GM23338 (cell line): Measurements from ENCODE around the gene C3orf22. TPM values are rescaled to one million over a fixed set of nuclear protein-coding genes. Genes with fewer than 3 reads are reported as not detected.

Source experiments
- ATAC-seq: fragments of 200-7000 bp; cut with Tn5 transposase; 3 replicates; pipeline ENCODE4 v1.9.1; 2020
- DNase-seq: peaks from one replicate; pipeline ENCODE4 v3.0.0-alpha.2; 2015; ENCODE audit warnings: low spot score
- H2AFZ ChIP-seq: fragments of 200-600 bp; sonication (generic); 2 replicates; pipeline ENCODE4 v1.8.0; 2016; ENCODE audit warnings: antibody characterized with exemption, mild to moderate bottlenecking, moderate library complexity
- H3F3A ChIP-seq: fragments of 200-600 bp; sonication (generic); replicated peaks from 2 replicates; pipeline ENCODE4 v1.8.0; 2017; ENCODE audit warnings: antibody characterized with exemption, mixed run types, low read depth
- H3K27ac ChIP-seq: fragments of 200-600 bp; sonication (generic); 2 replicates; pipeline ENCODE4 v1.6.1; 2016; ENCODE audit warnings: low read depth
- H3K27me3 ChIP-seq: fragments of 200-600 bp; sonication (generic); 2 replicates; pipeline ENCODE4 v1.8.0; 2016; ENCODE audit warnings: mild to moderate bottlenecking, mixed run types, moderate library complexity; ENCODE audit not compliant: insufficient read depth
- H3K36me3 ChIP-seq: fragments of 200-600 bp; sonication (generic); 2 replicates; pipeline ENCODE4 v1.8.0; 2016; ENCODE audit warnings: mild to moderate bottlenecking; ENCODE audit not compliant: insufficient read depth
- H3K4me1 ChIP-seq: fragments of 200-600 bp; sonication (generic); 2 replicates; pipeline ENCODE4 v1.8.0; 2016; ENCODE audit warnings: mild to moderate bottlenecking, moderate library complexity; ENCODE audit not compliant: insufficient read depth
- H3K4me2 ChIP-seq: fragments of 200-600 bp; sonication (generic); 2 replicates; pipeline ENCODE4 v1.7.1; 2017; ENCODE audit warnings: mixed run types
- H3K4me3 ChIP-seq: fragments of 200-600 bp; sonication (generic); 2 replicates; pipeline ENCODE4 v1.6.1; 2016; ENCODE audit warnings: mixed run types
- H3K79me2 ChIP-seq: fragments of 200-600 bp; sonication (generic); replicated peaks from 2 replicates; pipeline ENCODE4 v1.8.0; 2017; ENCODE audit warnings: mild to moderate bottlenecking; ENCODE audit not compliant: insufficient read depth
- H3K9me2 ChIP-seq: fragments of 200-600 bp; sonication (generic); 2 replicates; pipeline ENCODE4 v1.8.0; 2017; ENCODE audit not compliant: insufficient read depth
- H4K20me1 ChIP-seq: fragments of 200-600 bp; sonication (generic); replicated peaks from 2 replicates; pipeline ENCODE4 v1.8.0; 2017; ENCODE audit warnings: mild to moderate bottlenecking; ENCODE audit not compliant: insufficient read depth
- H3K27ac Mint-ChIP-seq: 2 replicates; pipeline ENCODE4 v1.8.0; 2020; ENCODE audit warnings: inconsistent platforms, mild to moderate bottlenecking, moderate library complexity, mixed read lengths
- H3K27me3 Mint-ChIP-seq: 3 replicates; pipeline ENCODE4 v1.8.0; 2022; ENCODE audit warnings: low read depth, mild to moderate bottlenecking, moderate library complexity, mixed read lengths, inconsistent platforms; ENCODE audit not compliant: insufficient read depth, poor library complexity
- H3K36me3 Mint-ChIP-seq: 3 replicates; pipeline ENCODE4 v1.8.0; 2021; ENCODE audit warnings: low read depth, mild to moderate bottlenecking, inconsistent platforms, moderate library complexity, mixed read lengths
- H3K4me1 Mint-ChIP-seq: 3 replicates; pipeline ENCODE4 v1.8.0; 2020; ENCODE audit warnings: mild to moderate bottlenecking, inconsistent platforms, mixed read lengths
- H3K4me3 Mint-ChIP-seq: 3 replicates; pipeline ENCODE4 v1.8.0; 2021; ENCODE audit warnings: moderate library complexity, mild to moderate bottlenecking, inconsistent platforms, mixed read lengths
- H3K9me3 Mint-ChIP-seq: 3 replicates; pipeline ENCODE4 v1.8.0; 2020; ENCODE audit warnings: moderate library complexity, mild to moderate bottlenecking, inconsistent platforms, mixed read lengths
- CTCF ChIP-seq, 2 experiments: fragments of 200-600 bp in 1 of 2; sonication (generic) in 1 of 2; conservative IDR thresholded peaks; 2 replicates each; pipeline versions ENCODE4 v1.5.1 to v1.6.1; 2016 to 2017; ENCODE audit warnings: antibody characterized with exemption in 2 of 2, low read depth in 2 of 2, mild to moderate bottlenecking in 2 of 2, moderate library complexity in 1 of 2
- ETS1 ChIP-seq: IDR thresholded peaks from 2 replicates; pipeline ENCODE4 v1.6.1; 2016; ENCODE audit warnings: antibody characterized with exemption
- EZH2 ChIP-seq: fragments of 200-600 bp; sonication (generic); IDR thresholded peaks from one replicate; pipeline ENCODE4 v1.8.0; 2017; ENCODE audit warnings: antibody characterized with exemption, mild to moderate bottlenecking, low read depth; ENCODE audit not compliant: unreplicated experiment
- EZH2phosphoT487 ChIP-seq: fragments of 200-600 bp; sonication (generic); IDR thresholded peaks from one replicate; pipeline ENCODE4 v1.8.1; 2018; ENCODE audit warnings: antibody characterized with exemption; ENCODE audit not compliant: unreplicated experiment
- JUNB ChIP-seq: IDR thresholded peaks from one replicate; pipeline ENCODE4 v1.6.1; 2016; ENCODE audit warnings: antibody characterized with exemption; ENCODE audit not compliant: unreplicated experiment
- NANOG ChIP-seq: IDR thresholded peaks from 2 replicates; pipeline ENCODE4 v1.6.1; 2016; ENCODE audit warnings: antibody characterized with exemption, borderline replicate concordance
- POLR2AphosphoS5 ChIP-seq: IDR thresholded peaks from 2 replicates; pipeline ENCODE4 v1.6.1; 2016; ENCODE audit warnings: antibody characterized with exemption, low read depth
- STAT1 ChIP-seq: IDR thresholded peaks from one replicate; pipeline ENCODE4 v1.6.1; 2016; ENCODE audit warnings: antibody characterized with exemption; ENCODE audit not compliant: unreplicated experiment
- ZNF114 ChIP-seq: fragments of 250-450 bp; sonication (Bioruptor Pico); IDR thresholded peaks from 2 replicates; pipeline ENCODE4 v1.5.0; 2020; ENCODE audit warnings: mild to moderate bottlenecking, moderate library complexity
- ZNF331 ChIP-seq: fragments of 250-450 bp; sonication (Bioruptor Pico); IDR thresholded peaks from 2 replicates; pipeline ENCODE4 v1.5.0; 2020; ENCODE audit warnings: low read depth, mild to moderate bottlenecking, moderate library complexity
- polyA plus RNA-seq: library from polyadenylated mRNA; unstranded; fragments of >200 nt; fragmentation: Nextera tagmentation; extraction: Ambion mirVana; gene quantifications from 2 replicates; pipeline ENCODE4 v1.2.1, GENCODE V29; 2016
- total RNA-seq: library from RNA; depleted of rRNA; stranded (reverse); fragments of >200 nt; shearing (Covaris generic); gene quantifications from 2 replicates; pipeline ENCODE4 v1.2.3, GENCODE V29; 2014

C3orf22 gene
- total and polyA plus RNA-seq, 2 experiments from 2014 or later, result not detected

- TF ChIP-seq CTCF (conservative IDR thresholded peaks at IDR 0.05; ENCODE audit: low read depth in 2 of 2), result no peak
- TF ChIP-seq POLR2AphosphoS5, result no peak
- TF ChIP-seq NANOG, result no peak
- no peak for TF ChIP-seq ZNF114 (CRISPR knock-in tag)
- no peak for TF ChIP-seq JUNB
- TF ChIP-seq EZH2, result no peak
- no peak for TF ChIP-seq STAT1
- TF ChIP-seq ZNF331 (CRISPR knock-in tag), result no peak
- TF ChIP-seq EZH2phosphoT487, result no peak
Observed at GRCh38 chr3:126540342-126540849, 18.3 kb downstream of the C3orf22 start (continued).

- no peak overlapping the region for H3K27ac Mint-ChIP-seq
- no peak for DNase-seq
- TF ChIP-seq POLR2AphosphoS5, result no peak
- no peak for TF ChIP-seq STAT1
- no peak for TF ChIP-seq JUNB
- peaks cover 3% of the 10 kb centered on the region; the same call in 1 of the 3 replicates for H3K36me3 Mint-ChIP-seq
- Histone ChIP-seq H3F3A (0 out of 2 replicates have a peak, but pooled peaks cover 5% of the 10 kb centered on the region), H3K4me2 (no peak overlapping the region), H3K27ac (no peak overlapping the region), H3K36me3 (no peaks in the 10 kb centered on the region), H3K79me2 (no peaks in the 10 kb centered on the region), H3K9me2 (no peaks in the 10 kb centered on the region), H3K4me3 (no peak overlapping the region), H3K27me3 (peaks cover 11% of the 10 kb centered on the region; the same call in 1 of the 2 replicates), H2AFZ (no peak overlapping the region), H3K4me1 (no peaks in the 10 kb centered on the region), H4K20me1 (no peaks in the 10 kb centered on the region)
- peaks cover 10% of the 10 kb centered on the region for H3K27me3 Mint-ChIP-seq
- ATAC-seq, result no peak
- H3K4me3 Mint-ChIP-seq, result no peak overlapping the region
- H3K4me1 Mint-ChIP-seq, result no peaks in the 10 kb centered on the region; the same call in 1 of the 3 replicates
- no peaks in the 10 kb centered on the region for H3K9me3 Mint-ChIP-seq
Observed at GRCh38 chr3:126539558-126540250, 19.0 kb downstream of the C3orf22 start.

- H4K20me1 ChIP-seq, result no peaks in the 10 kb centered on the region
- Mint-ChIP-seq H3K9me3 (no peaks in the 10 kb centered on the region), H3K36me3 (peaks cover 3% of the 10 kb centered on the region; the same call in 1 of the 3 replicates), H3K4me1 (no peaks in the 10 kb centered on the region; the same call in 1 of the 3 replicates), H3K27ac (no peak overlapping the region), H3K27me3 (peaks cover 9% of the 10 kb centered on the region), H3K4me3 (no peak overlapping the region)
- no peaks in the 10 kb centered on the region for H3K79me2 ChIP-seq
- no peak overlapping the region for H3K27ac ChIP-seq
- H3F3A ChIP-seq, result 0 out of 2 replicates have a peak, but pooled peaks cover 5% of the 10 kb centered on the region
- no peak for DNase-seq
- H3K27me3 ChIP-seq, result peaks cover 11% of the 10 kb centered on the region; the same call in 1 of the 2 replicates
- no peak for ATAC-seq
- no peaks in the 10 kb centered on the region for H3K36me3 ChIP-seq
- no peak overlapping the region for H2AFZ ChIP-seq
- no peak overlapping the region for H3K4me2 ChIP-seq
- no peak overlapping the region for H3K4me3 ChIP-seq
- H3K9me2 ChIP-seq, result no peaks in the 10 kb centered on the region
- no peaks in the 10 kb centered on the region for H3K4me1 ChIP-seq
- TF ChIP-seq EZH2 (no peak), ETS1 (no peak), NANOG (no peak)
Observed at GRCh38 chr3:126538966-126539365, 19.8 kb downstream of the C3orf22 start.
